SK-N-SH (cell line): ENCODE measurements around the gene PICK1. TPM values are rescaled to one million over a fixed set of nuclear protein-coding genes. Genes with fewer than 3 reads are reported as not detected.

Experiments
- CTCF ChIA-PET: fragments of 300-600, 350-600 bp; formaldehyde crosslinking; extraction: SDS; loops from one replicate; lab custom pipeline; 2021; lab: Yijun Ruan, JAX
- POLR2A ChIA-PET: fragments of 350-600 bp; sonication (Branson Sonifier 250); formaldehyde crosslinking; extraction: SDS; loops from one replicate; lab custom pipeline; 2020; ENCODE audit warnings: antibody characterized with exemption, inconsistent platforms; lab: Yijun Ruan, JAX
- DNase-seq: peaks from one replicate; pipeline ENCODE4 v3.0.0; 2012
- H2AFZ ChIP-seq: fragments of 200-600 bp; sonication (generic); 2 replicates; pipeline ENCODE4 v1.8.1; 2016; ENCODE audit warnings: antibody characterized with exemption, mild to moderate bottlenecking, low read depth
- H3F3A ChIP-seq: fragments of 200-600 bp; sonication (generic); replicated peaks from 2 replicates; pipeline ENCODE3; 2016; ENCODE audit warnings: antibody characterized with exemption, mild to moderate bottlenecking; ENCODE audit not compliant: insufficient read depth
- H3K27ac ChIP-seq, 2 experiments: fragments of 200-500 bp in 1 of 2; fragments of 200-600 bp in 1 of 2; sonication (Bioruptor generic) in 1 of 2; sonication (generic), shearing (Covaris generic) in 1 of 2; 2 replicates each; pipeline versions ENCODE4 v1.5.1 to v1.6.1; 2014 to 2016; ENCODE audit warnings: low read depth in 2 of 2, inconsistent platforms in 1 of 2, low read length in 1 of 2, mild to moderate bottlenecking in 1 of 2, mixed read lengths in 1 of 2
- H3K27me3 ChIP-seq: fragments of 200-600 bp; sonication (generic), shearing (Covaris generic); 2 replicates; pipeline ENCODE4 v1.6.1; 2016; ENCODE audit warnings: mixed run types; ENCODE audit not compliant: insufficient read depth
- H3K36me3 ChIP-seq, 2 experiments: fragments of 200-500 bp in 1 of 2; fragments of 200-600 bp in 1 of 2; sonication (Bioruptor generic) in 1 of 2; sonication (generic) in 1 of 2; replicated peaks in 1 of 2; 2 replicates each; pipeline versions ENCODE3 to v1.5.1; 2014 to 2016; ENCODE audit warnings: low read length in 1 of 2, mild to moderate bottlenecking in 1 of 2; ENCODE audit not compliant: insufficient read depth in 2 of 2, control insufficient read depth in 1 of 2
- H3K4me1 ChIP-seq, 2 experiments: fragments of 200-500 bp in 1 of 2; fragments of 200-600 bp in 1 of 2; sonication (Bioruptor generic) in 1 of 2; sonication (generic), shearing (Covaris generic) in 1 of 2; 2 replicates each; pipeline versions ENCODE4 v1.5.1 to v1.6.1; 2014 to 2016; ENCODE audit warnings: low read depth in 1 of 2, low read length in 1 of 2, mixed run types in 1 of 2; ENCODE audit not compliant: insufficient read depth in 2 of 2, control insufficient read depth in 1 of 2
- H3K4me2 ChIP-seq: fragments of 200-600 bp; sonication (generic), shearing (Covaris generic); 2 replicates; pipeline ENCODE4 v1.6.1; 2017; ENCODE audit warnings: mixed run types
- H3K4me3 ChIP-seq, 2 experiments: fragments of 200-500 bp in 1 of 2; fragments of 200-600 bp in 1 of 2; sonication (Bioruptor generic) in 1 of 2; sonication (generic), shearing (Covaris generic) in 1 of 2; 2 replicates each; pipeline versions ENCODE4 v1.5.1 to v1.8.1; 2014 to 2016; ENCODE audit warnings: low read depth in 2 of 2, inconsistent platforms in 1 of 2, low read length in 1 of 2, mild to moderate bottlenecking in 1 of 2, mixed read lengths in 1 of 2, moderate library complexity in 1 of 2
- H3K79me2 ChIP-seq: fragments of 200-600 bp; sonication (generic); 2 replicates; pipeline ENCODE4 v1.8.1; 2017; ENCODE audit warnings: mild to moderate bottlenecking; ENCODE audit not compliant: insufficient read depth
- H3K9ac ChIP-seq: fragments of 200-600 bp; sonication (generic); 2 replicates; pipeline ENCODE4 v1.6.1; 2017; ENCODE audit warnings: mixed run types
- H3K9me2 ChIP-seq: fragments of 200-600 bp; sonication (generic); 2 replicates; pipeline ENCODE4 v1.6.1; 2017; ENCODE audit warnings: mixed run types
- H3K9me3 ChIP-seq: fragments of 200-600 bp; sonication (generic); 2 replicates; pipeline ENCODE4 v1.6.1; 2017; ENCODE audit warnings: mixed run types, mild to moderate bottlenecking, moderate library complexity
- H4K20me1 ChIP-seq: fragments of 200-600 bp; sonication (generic); 2 replicates; pipeline ENCODE4 v1.6.1; 2017; ENCODE audit warnings: mild to moderate bottlenecking, mixed run types; ENCODE audit not compliant: insufficient read depth
- CTCF ChIP-seq: fragments of 200-600 bp; sonication (generic); IDR thresholded peaks from 2 replicates; pipeline ENCODE4 v1.6.1; 2017; ENCODE audit warnings: antibody characterized with exemption, mild to moderate bottlenecking, moderate library complexity
- ELF1 ChIP-seq: IDR thresholded peaks from 2 replicates; pipeline ENCODE4 v1.4.0; 2012
- EP300 ChIP-seq, 2 experiments: IDR thresholded peaks; 2 replicates each; pipeline versions ENCODE4 v1.4.0 to v1.6.1; 2012; ENCODE audit warnings: borderline replicate concordance in 1 of 2, low read depth in 1 of 2, low read length in 1 of 2
- EZH2phosphoT487 ChIP-seq: fragments of 200-600 bp; sonication (generic); IDR thresholded peaks from 2 replicates; pipeline ENCODE4 v1.6.1; 2017; ENCODE audit warnings: low read depth, mixed run types, mild to moderate bottlenecking, antibody characterized with exemption, moderate library complexity, borderline replicate concordance
- FOSL2 ChIP-seq: IDR thresholded peaks from 2 replicates; pipeline ENCODE4 v1.4.0; 2012; ENCODE audit warnings: low read depth, mild to moderate bottlenecking, moderate library complexity, borderline replicate concordance
- FOXM1 ChIP-seq: IDR thresholded peaks from 2 replicates; pipeline ENCODE4 v1.4.0; 2012; ENCODE audit warnings: low read depth, mild to moderate bottlenecking
- GABPA ChIP-seq: IDR thresholded peaks from 2 replicates; pipeline ENCODE4 v1.4.0; 2012; ENCODE audit warnings: low read depth, mild to moderate bottlenecking
- GATA2 ChIP-seq: sonication (generic); formaldehyde crosslinking; IDR thresholded peaks from 2 replicates; pipeline ENCODE4 v1.5.0; 2020; ENCODE audit warnings: mild to moderate bottlenecking, missing genetic modification reagents
- IRF3 ChIP-seq: fragments of 150-350 bp; IDR thresholded peaks from 2 replicates; pipeline ENCODE4 v1.6.1; 2016; ENCODE audit warnings: mild to moderate bottlenecking, low read depth, low read length
- NFIC ChIP-seq: IDR thresholded peaks from 2 replicates; pipeline ENCODE4 v1.4.0; 2012; ENCODE audit warnings: borderline replicate concordance
- NRF1 ChIP-seq: IDR thresholded peaks from 2 replicates; pipeline ENCODE4 v1.6.1; 2012; ENCODE audit warnings: low read depth, mild to moderate bottlenecking, low read length
- RCOR1 ChIP-seq: fragments of 150-350 bp; IDR thresholded peaks from 2 replicates; pipeline ENCODE4 v1.6.1; 2017; ENCODE audit warnings: antibody characterized with exemption, low read length
- RXRA ChIP-seq: IDR thresholded peaks from 2 replicates; pipeline ENCODE4 v1.4.0; 2012; ENCODE audit warnings: low read depth, mild to moderate bottlenecking, borderline replicate concordance
- SMC3 ChIP-seq: IDR thresholded peaks from 2 replicates; pipeline ENCODE4 v1.6.1; 2012; ENCODE audit warnings: low read depth, low read length, improper control_type of control experiment
- YY1 ChIP-seq: IDR thresholded peaks from 2 replicates; pipeline ENCODE4 v1.4.0; 2012; ENCODE audit warnings: low read depth, mild to moderate bottlenecking
- WGBS: methylation state at CpG from one replicate; pipeline ENCODE4 v1.1.6; 2017; ENCODE audit warnings: low lambda C conversion rate; 5-methylcytosine and 5-hydroxymethylcytosine counted together
- polyA plus RNA-seq, 3 experiments: library from polyadenylated mRNA; depleted of rRNA; stranded (reverse); fragments of >200 nt; gene quantifications; 2 replicates each; pipeline ENCODE4 v1.2.3, GENCODE V29; 2012
- TF ChIP-seq, protein P1 (sequence below): IDR thresholded peaks from 2 replicates; pipeline ENCODE4 v1.6.1; 2012; ENCODE audit warnings: mild to moderate bottlenecking, low read depth, low read length, moderate library complexity
- TF ChIP-seq, protein P2 (sequence below): fragments of 150-350 bp; IDR thresholded peaks from 2 replicates; pipeline ENCODE4 v1.6.1; 2017; ENCODE audit warnings: antibody characterized with exemption, low read length, low read depth, borderline replicate concordance
- TF ChIP-seq, protein P3 (sequence below): IDR thresholded peaks from 2 replicates; pipeline ENCODE4 v1.4.0; 2012; ENCODE audit warnings: low read depth, borderline replicate concordance

The PICK1 gene
- polyA plus RNA-seq, 1 of the 3 experiments (the other 2 are of a cell fraction): 36.8 TPM

GRCh38 chr22:38075105-38075825 lies 18.1 kb downstream of the PICK1 start:
- Histone ChIP-seq H3K79me2 (no peaks in the 10 kb centered on the region), H4K20me1 (no peaks in the 10 kb centered on the region), H3K4me2 (no peak overlapping the region), H3K27me3 (no peaks in the 10 kb centered on the region), H3K36me3 (peaks cover 0 to 10% of the 10 kb centered on the region in 2 experiments), H3K9ac (no peak overlapping the region), H3K27ac (no peak overlapping the region), H3F3A (no peaks in the 10 kb centered on the region), H3K9me3 (no peaks in the 10 kb centered on the region), H3K9me2 (no peaks in the 10 kb centered on the region), H3K4me1 (no peaks in the 10 kb centered on the region), H2AFZ (no peak overlapping the region), H3K4me3 (no peak overlapping the region)
- no CpG with 5 or more reads among the region's 32 CpGs for WGBS
- no peak for DNase-seq
- ChIA-PET CTCF (interaction anchor here (1.6 kb wide), 1 partner anchor 23 kb away, joined by 5 read pairs; no protein-coding TSS in a partner anchor), POLR2A (no interaction called here)
- TF ChIP-seq ELF1 (no peak), GABPA (no peak), NRF1 (no peak), EZH2phosphoT487 (no peak), FOSL2 (no peak), GATA2 (CRISPR knock-in tag) (no peak), YY1 (no peak), RXRA (no peak), CTCF (no peak), FOXM1 (no peak), NFIC (no peak), EP300 (IDR thresholded peaks at IDR 0.05; ENCODE audit: borderline replicate concordance in 1 of 2, low read depth in 1 of 2, low read length in 1 of 2) (no peak), IRF3 (no peak), SMC3 (no peak), RCOR1 (no peak)
- TF ChIP-seq, protein P1, sequence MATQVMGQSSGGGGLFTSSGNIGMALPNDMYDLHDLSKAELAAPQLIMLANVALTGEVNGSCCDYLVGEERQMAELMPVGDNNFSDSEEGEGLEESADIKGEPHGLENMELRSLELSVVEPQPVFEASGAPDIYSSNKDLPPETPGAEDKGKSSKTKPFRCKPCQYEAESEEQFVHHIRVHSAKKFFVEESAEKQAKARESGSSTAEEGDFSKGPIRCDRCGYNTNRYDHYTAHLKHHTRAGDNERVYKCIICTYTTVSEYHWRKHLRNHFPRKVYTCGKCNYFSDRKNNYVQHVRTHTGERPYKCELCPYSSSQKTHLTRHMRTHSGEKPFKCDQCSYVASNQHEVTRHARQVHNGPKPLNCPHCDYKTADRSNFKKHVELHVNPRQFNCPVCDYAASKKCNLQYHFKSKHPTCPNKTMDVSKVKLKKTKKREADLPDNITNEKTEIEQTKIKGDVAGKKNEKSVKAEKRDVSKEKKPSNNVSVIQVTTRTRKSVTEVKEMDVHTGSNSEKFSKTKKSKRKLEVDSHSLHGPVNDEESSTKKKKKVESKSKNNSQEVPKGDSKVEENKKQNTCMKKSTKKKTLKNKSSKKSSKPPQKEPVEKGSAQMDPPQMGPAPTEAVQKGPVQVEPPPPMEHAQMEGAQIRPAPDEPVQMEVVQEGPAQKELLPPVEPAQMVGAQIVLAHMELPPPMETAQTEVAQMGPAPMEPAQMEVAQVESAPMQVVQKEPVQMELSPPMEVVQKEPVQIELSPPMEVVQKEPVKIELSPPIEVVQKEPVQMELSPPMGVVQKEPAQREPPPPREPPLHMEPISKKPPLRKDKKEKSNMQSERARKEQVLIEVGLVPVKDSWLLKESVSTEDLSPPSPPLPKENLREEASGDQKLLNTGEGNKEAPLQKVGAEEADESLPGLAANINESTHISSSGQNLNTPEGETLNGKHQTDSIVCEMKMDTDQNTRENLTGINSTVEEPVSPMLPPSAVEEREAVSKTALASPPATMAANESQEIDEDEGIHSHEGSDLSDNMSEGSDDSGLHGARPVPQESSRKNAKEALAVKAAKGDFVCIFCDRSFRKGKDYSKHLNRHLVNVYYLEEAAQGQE: no peak
- TF ChIP-seq, protein P2, sequence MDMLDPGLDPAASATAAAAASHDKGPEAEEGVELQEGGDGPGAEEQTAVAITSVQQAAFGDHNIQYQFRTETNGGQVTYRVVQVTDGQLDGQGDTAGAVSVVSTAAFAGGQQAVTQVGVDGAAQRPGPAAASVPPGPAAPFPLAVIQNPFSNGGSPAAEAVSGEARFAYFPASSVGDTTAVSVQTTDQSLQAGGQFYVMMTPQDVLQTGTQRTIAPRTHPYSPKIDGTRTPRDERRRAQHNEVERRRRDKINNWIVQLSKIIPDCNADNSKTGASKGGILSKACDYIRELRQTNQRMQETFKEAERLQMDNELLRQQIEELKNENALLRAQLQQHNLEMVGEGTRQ: no peak
- TF ChIP-seq, protein P3, sequence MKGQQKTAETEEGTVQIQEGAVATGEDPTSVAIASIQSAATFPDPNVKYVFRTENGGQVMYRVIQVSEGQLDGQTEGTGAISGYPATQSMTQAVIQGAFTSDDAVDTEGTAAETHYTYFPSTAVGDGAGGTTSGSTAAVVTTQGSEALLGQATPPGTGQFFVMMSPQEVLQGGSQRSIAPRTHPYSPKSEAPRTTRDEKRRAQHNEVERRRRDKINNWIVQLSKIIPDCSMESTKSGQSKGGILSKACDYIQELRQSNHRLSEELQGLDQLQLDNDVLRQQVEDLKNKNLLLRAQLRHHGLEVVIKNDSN: no peak
